HG03097 (cell line): ENCODE measurements around the gene ASTL.
"Not testable (repeated sequence)": the region's sequence is repeated elsewhere in the genome, so short reads cannot be mapped to it uniquely, and the experiment has no call there.

Experiments used
- ATAC-seq: cut with Tn5 transposase; IDR thresholded peaks from one replicate; pipeline ENCODE4 v1.9.1; 2021; ENCODE audit not compliant: unreplicated experiment, low FRiP score

Gene ASTL

GRCh38 chr2:96160366-96160765 is 22.1 kb upstream of the ASTL start:
- ATAC-seq = not testable (repeated sequence)

- ATAC-seq = no peak
Observed at GRCh38 chr2:96159084-96159830, 21.0 kb upstream of the ASTL start.

DNA sequence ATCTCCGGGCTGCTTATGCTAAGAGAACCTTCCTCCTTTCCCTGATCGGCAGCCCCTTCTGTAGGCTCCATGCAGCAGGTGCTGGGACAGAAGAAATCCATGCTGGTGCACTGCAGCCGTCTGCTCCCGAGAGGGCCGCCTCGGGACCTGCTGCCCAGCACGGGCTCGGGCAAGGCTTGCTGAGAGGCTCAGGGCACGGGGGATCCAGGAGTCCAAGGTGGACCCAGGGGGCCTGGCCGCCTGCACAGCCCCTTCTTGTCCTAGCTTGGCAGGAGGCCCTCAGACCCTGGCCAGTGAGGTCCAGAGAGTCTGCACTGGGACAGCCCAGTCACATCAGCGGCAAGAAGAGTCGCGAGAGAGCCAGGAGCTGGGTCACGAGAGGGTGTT is 20.2 kb upstream of the ASTL start:
- no peak for ATAC-seq

DNA sequence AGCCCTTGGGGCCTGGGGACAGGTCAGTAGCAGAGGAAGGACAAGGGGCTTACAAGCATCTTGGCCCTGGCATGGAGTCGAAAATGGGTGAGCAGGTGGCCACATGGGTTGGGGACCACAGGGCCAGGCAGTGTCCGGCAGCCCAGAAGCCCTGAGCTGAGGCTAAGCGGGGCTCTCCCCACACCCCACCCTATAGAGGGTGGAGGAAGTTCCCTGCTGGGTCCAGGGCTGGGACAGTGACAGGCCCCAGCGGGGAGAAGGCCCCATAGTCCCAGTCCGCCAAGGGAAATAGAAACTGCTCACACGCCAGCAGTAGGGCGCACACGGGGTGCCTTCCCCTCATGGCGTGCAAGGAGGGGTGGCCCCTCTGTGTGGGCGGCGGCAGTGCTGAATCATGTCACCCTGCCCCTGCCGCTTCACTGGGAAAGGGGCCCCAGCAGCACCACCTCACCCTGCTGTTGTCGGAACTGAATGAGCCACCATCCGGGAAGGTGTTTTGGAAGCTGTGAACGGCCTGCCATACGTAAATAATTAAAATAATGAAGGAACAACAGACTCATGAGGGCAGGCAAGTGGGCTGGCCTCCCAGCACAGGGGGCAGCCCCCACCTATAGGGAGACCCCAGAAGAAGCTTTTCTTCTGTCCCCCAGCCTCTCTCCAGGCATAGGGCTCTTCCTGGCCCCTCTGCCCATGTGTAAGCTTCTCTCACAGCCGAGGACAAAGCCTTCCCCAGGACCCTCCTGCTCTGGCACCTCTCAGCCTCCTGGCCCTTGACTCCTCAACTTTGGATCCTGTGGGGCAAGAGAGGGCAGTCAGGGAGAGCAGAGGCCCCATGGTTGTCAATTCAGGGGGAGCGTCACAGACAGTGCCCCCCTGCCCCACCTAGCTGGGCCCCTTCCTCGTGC is 19.6 kb upstream of the ASTL start:
- ATAC-seq = peak; percentile 51

GRCh38 chr2:96156926-96157648 is 18.8 kb upstream of the ASTL start:
- peak; percentile 41 for ATAC-seq

GRCh38 chr2:96156011-96156820 is 17.9 kb upstream of the ASTL start:
- no peak for ATAC-seq

DNA sequence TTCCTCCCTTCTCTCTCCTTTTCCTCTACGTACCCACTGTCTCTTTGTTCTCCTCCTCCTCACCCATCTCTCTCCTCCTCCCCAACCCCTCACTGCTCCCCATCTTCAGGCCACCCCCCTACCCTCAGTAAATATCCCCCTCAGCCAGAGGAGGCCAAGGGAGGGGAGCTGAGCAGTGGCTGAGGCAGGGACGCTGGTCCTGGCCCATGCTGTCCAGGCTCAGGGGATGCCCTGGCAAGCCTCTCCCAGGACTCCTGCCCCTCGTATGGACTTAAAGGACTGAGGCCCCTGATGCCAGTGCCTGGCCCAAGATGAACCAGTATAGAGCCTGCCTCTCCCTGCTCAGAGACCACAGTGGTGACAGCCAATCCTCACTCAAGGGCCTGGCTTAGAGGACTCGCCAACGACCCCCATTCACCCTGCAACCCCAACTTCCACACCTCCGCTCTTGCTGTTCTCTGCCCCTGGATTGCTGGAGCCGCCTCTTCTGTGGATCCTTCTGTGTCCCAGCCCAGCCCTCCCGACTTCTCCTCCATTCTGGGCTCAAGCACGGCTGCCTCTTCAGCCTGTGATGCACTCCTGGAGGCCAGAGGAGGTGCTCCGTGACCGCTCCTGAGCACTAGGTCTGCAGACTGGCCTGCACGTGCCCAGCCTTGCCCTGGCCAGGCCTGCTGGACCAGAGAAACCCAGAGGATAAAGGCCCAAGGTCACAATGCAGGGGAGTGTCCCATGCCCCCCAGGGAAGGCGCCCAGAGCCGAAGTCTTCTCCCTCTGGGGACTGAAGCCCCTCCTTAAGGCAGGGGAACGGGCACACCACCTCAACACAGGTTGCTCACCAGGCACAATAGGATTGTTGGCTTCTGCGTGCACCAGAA is 16.4 kb upstream of the ASTL start:
- ATAC-seq = no peak

GRCh38 chr2:96153991-96154431 is 15.7 kb upstream of the ASTL start:
- no peak for ATAC-seq

DNA sequence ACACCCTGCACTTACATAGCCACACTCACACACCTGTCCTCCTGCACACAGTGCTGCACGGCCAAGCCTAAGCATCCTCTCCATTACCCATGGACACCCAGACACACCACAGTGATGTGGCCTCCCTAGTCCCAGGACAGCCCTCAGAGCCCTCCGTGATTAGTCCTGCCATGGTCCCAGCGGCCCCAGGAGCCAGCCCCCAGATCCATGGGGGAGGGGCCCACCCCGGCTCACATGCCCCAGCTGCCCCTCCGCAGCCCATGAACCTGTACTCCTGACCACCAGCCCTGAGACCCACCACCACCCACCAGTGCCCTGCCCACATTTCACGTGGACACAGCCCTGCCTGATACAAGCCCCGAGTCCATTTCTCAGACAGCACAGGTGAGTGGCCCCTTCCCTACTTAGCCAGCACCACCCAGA is 15.0 kb upstream of the ASTL start:
- ATAC-seq = no peak

DNA sequence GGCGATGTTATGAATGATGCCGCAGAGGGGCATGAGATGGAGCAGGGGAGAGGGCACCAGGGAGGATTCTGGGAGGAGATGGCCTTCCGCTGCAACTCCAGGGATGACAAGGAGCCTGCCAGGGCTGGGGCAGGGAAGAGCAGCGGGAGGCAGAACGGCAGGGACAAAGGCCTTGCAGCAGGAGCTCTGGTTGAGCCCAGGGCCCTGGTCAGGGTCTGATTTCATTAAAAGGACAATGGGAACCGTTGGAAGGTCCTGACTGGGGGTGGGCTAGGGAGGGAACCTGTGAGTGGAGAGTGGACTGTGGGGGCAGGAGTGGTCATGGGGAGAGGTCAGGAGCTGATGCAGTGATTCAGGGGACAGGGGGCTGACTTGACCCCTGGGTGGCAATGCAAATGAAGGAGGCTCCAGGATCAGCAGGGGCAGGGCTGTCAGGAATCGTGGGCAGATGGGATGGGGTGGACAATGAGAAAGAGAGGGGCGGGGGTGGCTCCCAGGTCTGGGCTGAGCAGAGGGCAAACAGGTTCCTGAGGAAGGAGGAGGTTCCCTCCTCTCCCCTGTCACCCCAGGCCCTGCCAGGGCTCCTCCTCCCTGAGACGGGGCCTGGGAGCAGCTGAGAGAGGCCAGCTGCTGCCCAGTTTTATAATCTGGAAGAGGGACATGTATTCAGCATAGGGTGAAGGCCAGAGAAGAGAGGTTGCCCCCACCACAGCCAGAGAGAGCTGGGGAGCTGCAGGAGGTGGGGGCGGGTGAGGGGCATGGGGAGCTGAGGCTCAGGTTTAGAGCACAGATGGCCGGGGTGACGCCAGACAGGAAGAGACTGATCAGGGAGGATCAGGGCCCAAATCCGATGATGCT is 14.2 kb upstream of the ASTL start:
- no peak for ATAC-seq

DNA sequence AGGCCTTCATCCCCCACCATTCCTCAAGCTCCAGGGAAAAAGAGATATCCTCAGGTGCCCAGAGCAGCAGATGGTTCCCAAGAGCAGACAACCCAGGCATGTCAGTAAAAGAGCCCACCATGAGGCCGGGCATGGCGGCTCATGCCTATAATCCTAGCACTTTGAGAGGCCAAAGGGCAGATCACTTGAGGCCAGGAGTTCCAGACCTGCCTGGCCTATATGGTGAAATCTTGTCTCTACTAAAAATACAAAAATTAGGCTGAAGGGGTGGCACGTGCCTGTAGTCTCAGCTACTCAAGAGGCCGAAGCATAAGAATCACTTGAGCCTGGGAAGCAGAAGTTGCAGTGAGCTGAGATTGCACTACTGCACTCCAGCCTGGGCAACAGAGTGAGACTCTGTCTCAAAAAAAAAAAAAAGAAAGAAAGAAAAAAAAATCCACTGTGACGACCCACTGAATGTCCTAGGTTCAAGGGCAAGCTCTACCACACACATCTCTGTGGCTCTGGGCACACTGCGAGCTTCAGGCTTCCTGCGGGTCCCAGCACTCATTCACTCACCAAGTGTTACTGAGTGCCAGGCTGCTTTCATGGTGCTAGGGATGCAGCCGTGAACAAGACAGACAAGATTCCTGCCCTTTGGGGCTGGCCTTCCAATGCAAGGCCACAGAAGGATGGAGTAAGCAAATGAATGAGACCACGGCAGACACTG is 13.4 kb upstream of the ASTL start:
- no peak for ATAC-seq

DNA sequence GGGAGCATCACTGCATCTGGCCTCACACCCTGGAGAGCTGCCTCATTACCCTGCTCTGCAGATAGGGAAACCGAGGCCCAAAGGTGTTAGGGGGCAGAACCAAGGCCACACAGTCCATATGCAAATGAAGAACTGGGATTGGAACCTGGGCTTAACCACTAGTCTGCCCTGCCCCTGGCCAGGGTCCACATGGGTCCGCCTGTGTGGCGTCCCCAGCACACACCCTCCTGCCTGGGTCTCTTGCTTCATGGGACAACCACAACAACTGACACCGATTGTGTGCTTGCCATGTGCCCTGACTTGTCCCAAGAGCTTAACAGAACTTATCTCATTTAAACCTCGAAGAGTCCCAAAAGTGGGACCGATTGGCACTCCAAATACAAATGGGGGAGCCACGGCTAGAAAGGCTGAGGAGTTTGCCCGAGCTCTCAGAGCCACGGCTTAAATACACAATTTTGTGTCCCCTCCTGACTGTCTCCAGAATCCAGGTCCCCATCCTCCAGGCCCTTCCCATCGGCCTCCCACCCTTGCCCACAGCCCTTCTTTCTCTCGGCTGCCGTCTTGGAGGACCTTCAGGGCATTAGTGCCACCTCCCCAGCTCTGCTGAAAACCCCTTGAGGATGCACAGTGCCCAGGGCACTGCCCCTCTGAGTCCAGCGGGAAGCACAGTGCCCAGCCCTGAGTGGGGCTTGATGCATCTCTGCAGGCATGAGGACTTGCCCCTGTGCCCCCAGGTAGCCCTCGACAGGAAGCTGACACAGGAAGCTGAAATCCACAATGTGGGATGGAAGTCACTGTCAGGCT is 12.7 kb upstream of the ASTL start:
- no peak for ATAC-seq

- ATAC-seq = no peak
Observed at GRCh38 chr2:96150007-96150640, 11.8 kb upstream of the ASTL start.

DNA sequence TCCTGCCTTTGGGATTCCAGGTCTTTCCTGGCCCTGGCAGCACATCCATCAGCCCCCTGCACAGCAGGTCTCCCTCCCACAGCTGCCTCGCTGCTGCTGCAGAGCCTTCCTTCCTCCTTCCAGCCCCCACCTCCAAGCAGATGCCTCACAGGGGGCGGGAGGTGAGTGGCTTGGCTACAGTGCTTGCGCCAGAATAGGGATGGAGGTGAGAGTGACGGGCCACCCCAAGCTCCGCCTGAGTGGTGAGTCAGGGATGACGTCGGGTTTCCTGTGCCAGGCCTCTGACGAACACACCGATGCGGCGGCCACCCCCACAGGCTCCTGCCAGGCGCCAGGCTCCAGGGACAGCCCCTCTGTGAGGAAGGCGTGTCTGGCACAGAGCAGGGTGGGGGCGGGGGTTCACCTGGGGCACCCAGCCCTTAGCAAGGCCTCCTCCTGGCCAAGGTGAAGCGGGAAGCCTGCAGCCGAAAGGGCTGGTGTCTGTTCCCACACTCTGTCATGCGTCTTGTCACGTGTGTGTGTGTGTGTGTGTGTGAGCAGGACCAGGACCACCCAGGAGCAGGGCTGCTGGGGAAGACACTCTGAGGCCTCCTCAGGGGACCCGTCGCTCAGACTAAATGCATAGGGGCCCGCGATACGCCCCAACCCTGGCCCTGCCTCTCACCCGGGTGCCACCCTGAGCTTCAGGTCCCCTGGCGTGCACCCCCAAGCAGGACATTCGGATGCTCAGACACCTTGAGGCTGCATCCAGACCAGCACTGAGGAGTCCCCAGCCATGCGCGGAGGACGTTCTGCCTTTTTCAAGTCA is 10.3 kb upstream of the ASTL start:
- peak; percentile 31 for ATAC-seq

DNA sequence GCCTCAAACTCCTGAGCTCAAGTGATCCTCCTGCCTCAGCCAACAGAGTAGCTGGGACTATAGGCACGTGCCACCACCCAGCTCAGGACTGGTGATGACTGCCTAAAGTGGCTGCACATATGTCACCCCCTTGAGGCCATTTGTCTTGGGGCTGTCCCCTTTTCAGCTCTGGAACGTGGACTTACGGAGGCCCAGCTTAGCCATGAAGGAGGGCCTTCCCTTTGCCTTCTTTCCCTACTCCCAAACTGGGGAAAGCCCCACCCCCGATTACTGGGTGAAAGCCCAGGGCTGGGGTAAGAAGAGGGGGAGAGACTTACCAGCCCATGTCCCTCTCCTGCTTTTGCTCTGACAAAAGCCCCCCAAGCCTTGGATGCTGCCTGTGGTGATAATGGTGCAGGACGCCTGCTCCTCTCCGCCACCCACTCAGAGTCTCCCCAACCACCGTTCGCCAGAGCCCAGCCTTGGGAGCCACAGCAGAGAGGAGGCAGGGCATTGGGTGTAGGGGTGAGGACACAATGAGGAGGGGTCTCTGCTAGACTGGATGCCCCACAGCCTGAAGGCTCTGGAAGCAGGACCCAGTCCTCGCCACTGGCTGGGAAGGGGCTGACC is 9.4 kb upstream of the ASTL start:
- no peak for ATAC-seq
